D721Med (cell line): ENCODE data around the gene C2CD2.

Experiments used
- DNase-seq: peaks from one replicate; pipeline ENCODE4 v3.0.0; 2011; ENCODE audit warnings: low spot score; ENCODE audit not compliant: insufficient read length
- FAIRE-seq: peaks from 2 replicates; lab custom pipeline; 2011; peaks lifted over from hg19 to GRCh38; lab: Jason Lieb, UNC
- TF ChIP-seq, protein P1 (sequence below): IDR thresholded peaks from 2 replicates; pipeline ENCODE4 v1.5.1; 2012; ENCODE audit warnings: mild to moderate bottlenecking, control low read depth; ENCODE audit not compliant: insufficient read depth; ENCODE audit errors: missing control alignments

The C2CD2 gene

DNA sequence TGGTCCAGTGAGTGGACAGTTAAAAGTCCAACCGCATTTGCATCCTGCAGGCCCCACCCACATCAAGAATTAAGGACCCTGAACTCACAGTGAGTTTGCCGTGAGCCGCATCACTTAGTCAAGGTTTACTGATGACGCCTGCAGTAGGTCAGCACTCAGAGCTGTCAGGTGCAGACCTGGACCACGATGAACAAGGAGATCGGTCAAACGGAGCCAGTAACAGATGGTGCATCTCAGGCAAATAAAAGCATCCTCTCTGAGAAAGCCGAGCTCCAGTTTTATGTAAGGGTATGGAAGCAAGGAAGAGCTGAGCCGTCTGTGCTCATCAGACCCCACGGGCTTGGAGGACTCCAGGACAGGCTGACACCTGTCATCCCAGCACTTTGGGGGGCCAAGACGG is 79.2 kb downstream of the C2CD2 start:
- FAIRE-seq (no peak), DNase-seq (no peak)
- TF ChIP-seq, protein P1, sequence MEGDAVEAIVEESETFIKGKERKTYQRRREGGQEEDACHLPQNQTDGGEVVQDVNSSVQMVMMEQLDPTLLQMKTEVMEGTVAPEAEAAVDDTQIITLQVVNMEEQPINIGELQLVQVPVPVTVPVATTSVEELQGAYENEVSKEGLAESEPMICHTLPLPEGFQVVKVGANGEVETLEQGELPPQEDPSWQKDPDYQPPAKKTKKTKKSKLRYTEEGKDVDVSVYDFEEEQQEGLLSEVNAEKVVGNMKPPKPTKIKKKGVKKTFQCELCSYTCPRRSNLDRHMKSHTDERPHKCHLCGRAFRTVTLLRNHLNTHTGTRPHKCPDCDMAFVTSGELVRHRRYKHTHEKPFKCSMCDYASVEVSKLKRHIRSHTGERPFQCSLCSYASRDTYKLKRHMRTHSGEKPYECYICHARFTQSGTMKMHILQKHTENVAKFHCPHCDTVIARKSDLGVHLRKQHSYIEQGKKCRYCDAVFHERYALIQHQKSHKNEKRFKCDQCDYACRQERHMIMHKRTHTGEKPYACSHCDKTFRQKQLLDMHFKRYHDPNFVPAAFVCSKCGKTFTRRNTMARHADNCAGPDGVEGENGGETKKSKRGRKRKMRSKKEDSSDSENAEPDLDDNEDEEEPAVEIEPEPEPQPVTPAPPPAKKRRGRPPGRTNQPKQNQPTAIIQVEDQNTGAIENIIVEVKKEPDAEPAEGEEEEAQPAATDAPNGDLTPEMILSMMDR, result no peak

DNA sequence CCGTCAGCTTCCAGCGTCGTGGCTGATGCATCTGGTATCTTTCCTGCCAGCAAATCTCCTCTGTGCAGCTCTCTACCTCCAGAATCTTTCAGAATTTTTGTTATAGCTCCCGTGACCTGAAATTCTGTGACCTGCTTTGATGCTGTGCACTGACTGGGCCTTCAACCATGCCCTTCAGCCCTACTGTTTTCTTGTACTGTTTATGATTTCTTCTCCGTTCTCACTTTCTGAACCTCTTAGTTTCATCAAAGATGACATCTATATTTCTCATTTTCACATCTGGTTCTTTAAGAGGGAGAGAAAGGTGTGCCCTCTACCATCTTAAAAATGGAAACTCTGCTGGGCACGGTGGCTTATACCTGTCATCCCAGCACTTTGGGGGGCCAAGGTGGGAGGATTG is 80.4 kb downstream of the C2CD2 start:
- no peak for FAIRE-seq
- no peak for DNase-seq
- TF ChIP-seq, protein P1, result no peak

DNA sequence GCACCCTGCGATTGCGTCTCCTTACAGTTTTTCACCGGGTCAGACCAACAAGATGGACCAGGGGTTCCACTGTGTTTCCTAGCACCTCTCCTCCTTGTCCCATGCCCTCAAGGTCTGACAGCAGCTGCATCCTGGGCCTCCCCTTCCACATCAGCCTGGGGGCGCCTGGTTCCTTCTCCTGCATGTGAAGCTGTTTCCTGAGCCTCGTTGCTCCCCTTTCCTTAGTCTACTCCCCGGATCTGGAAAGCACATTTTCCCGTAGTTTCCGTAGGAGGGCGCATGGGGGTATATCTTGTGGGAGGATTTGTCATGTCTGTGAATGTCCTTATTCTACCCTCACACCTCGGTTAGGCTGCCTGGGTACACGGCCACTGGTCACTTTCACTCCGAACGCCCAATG is 80.8 kb downstream of the C2CD2 start:
- DNase-seq (no peak), FAIRE-seq (no peak)
- TF ChIP-seq, protein P1, result no peak

DNA sequence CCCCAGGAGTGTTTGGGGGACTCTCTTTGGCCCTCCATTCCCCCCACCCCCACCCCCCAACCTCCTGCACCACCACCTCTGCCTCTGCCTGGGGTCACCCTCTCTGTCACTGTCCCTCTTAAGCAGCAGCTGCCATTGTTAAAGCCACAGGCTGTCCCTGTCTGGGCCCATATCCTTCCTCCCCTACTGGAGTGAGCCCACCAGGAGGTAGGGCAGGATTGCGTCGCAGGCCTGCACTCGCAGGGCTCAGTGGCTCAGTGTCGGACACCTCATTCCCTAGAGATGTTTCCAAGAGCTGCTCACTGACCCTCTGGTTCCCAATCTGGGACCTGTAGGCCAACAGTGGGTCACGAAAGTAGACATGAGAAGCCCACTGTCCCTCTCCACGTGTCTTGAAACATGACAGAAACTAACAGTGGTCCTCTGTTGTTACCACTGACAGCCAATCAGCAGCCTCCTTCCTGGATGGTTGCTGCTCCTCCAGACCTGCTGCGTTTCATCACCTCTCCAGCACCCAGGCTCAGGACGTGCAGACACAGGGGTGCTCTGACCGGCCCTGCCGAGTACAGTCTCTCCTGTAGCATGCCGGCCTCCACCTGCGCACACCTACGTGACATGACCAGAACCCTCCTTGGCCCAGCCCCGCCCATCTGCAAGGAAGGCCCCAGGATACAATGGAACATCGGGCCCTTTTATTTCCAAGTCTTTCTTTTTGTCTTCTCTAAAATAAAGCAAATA is 82.4 kb downstream of the C2CD2 start:
- TF ChIP-seq, protein P1, result no peak
- DNase-seq (no peak), FAIRE-seq (no peak)

DNA sequence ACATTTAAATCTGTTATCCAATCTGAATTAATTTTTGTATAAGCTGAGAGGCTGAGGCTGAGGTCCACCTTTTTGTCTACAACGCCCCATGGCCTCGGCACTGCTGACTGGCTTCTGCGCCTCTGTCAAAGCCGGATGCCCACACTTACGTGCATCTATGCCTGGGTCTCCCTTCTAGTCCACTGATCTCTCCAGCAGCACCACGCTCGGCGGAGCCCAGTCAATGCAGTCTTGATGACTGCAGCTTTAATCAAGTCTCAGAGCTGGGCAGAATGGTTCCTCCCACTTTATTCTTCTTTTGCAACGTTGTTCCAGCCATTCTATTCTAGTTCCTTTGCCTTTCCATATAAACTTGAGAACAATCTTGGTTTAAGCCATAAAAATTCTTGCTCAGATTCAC is 84.0 kb downstream of the C2CD2 start:
- FAIRE-seq (no peak), DNase-seq (no peak)
- TF ChIP-seq, protein P1, result no peak

DNA sequence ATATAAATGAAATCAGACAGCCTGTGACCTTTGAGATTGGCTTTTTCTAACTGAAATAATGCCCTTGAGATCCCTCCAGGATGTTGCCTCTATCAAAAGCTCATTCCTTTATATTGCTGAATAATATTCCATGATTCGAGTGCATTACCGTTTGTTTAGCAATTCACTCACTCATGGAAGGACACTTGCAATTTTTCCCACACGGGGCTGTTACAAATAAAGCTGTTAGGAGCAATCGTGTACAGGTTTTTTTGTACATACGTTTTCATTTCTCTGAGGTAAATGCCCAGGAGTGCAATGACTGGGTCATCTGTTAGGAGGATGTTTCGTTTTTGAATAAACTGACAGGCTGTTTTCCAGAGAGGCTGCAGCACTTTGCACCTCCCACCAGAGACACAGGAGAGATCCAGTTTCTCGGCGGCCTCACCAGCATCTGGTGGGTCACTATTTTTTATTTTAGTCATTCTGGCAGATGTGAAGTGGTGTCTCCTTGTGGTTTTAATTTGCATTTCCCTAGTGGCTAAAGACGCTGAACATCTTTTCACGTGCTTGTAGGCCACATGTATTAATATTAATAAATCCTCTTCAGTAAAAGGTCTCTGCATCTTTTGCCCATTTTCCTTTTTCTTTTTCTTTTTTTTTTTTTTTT is 85.6 kb downstream of the C2CD2 start:
- FAIRE-seq (no peak), DNase-seq (no peak)
- TF ChIP-seq, protein P1, result no peak

DNA sequence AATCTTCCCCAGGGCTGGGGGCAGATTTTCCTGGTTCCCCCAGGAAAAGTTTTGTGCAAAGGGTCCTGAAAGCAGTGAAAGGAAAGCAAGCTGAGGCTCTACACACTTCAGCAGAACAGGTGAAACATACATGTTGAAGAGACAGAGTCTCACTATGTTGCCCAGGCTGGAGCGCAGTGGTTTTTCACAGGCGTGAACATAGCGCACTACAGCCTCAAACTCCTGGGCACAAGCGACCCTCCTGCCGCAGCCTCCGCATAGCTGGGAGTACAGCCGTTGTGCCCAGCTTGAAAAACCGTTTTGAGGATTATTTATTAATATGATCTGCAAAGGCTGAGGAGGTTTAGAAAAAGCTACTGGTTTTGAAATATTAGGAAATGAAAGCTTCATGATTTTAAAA is 86.5 kb downstream of the C2CD2 start:
- DNase-seq (no peak), FAIRE-seq (no peak)
- TF ChIP-seq, protein P1, result no peak
